Measurements from ENCODE around the gene PINLYP.

The PINLYP gene

DNA sequence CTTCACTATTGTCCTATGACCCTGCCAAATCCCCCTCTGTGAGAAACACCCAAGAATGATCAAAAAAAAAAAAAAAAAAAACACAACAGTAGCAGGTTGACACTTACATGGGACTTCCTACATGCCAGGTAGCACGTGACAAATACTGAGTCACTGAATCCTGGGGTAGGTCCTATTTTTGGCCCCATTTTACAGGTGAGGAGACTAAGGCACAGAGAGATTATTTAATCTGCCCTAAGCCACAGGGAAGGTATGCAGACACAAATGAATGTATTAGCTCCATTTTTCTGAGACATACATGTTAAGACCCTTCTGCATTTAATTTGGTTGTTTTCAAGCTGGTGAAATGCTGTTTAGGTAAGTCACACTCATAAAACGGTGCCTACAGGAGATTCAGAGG, 26.9 kb upstream of the PINLYP start:
- DNase-seq (ENCODE audit: low spot score): no peak

GRCh38 chr19:43551399-43552197, 24.0 kb upstream of the PINLYP start:
- DNase-seq (ENCODE audit: low spot score): no peak

- DNase-seq (ENCODE audit: low spot score): no peak
Measured at GRCh38 chr19:43552198-43552450, 23.5 kb upstream of the PINLYP start.

DNA sequence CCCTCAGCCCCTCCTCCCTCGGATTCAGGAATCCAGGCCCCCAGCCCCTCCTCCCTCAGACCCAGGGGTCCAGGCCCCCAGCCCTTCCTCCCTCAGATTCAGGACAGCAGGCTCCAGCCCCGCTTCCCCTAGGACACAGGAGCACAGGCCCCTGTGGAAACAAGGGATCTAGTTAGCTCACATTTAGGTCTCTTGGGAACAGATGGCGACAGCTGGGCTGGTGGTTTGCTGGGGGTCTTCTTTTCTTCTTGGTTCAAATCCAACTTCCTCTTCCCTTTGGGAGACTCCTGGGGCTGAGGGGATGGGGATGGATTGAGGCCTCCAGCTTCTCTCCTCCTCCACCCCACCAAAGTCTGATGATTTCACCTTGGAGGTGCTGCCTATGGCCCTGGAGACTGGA, 23.0 kb upstream of the PINLYP start:
- no peak for DNase-seq (ENCODE audit: low spot score)

DNA sequence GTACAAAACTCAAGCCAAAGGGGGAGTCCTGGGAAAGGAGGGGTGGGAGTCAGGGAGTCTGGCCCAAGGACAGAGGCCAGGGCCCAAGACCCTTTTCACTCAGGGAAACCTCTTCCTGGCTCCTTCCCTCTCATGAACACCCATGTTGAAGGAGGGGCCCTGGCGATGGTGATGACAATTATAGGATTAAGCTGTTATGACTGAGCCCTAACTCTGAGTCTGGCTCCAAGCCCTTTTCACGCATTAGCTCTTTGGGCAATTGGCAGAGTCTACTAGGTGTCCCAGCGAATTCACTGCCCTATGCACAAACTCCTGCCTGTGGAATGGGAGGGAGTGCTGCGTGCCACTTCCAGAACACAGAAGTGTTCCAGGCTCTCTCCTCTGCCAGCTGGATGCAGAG, 21.9 kb upstream of the PINLYP start:
- DNase-seq (ENCODE audit: low spot score): no peak

DNA sequence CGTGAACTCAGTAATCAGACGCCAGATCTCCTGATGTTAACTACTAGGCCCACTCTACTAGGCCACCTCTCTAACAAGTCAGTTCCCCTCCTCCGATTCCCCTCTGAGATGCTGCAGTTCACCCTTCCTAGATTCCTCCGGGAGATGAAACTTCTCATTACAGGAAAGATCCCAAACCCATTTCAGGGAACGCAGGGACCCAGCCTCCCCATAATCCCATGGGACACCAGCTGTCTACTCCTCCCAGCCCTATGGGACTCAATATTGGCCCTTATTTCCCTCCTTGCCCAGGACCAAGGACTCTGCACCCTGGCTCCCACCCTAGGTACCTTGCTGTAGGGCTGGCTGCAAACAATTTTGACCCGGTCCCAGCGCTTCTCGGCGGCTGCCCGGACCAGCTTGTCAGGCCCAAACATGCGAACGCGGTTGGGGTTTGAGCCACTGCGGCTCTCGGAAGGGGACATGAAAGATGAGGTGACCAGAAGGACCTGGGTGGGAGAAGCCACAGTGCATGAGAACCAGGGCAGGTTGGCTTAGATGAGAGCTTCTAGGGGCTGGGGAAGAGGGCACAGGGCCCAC, 21.2 kb upstream of the PINLYP start:
- DNase-seq (ENCODE audit: low spot score): no peak

DNA sequence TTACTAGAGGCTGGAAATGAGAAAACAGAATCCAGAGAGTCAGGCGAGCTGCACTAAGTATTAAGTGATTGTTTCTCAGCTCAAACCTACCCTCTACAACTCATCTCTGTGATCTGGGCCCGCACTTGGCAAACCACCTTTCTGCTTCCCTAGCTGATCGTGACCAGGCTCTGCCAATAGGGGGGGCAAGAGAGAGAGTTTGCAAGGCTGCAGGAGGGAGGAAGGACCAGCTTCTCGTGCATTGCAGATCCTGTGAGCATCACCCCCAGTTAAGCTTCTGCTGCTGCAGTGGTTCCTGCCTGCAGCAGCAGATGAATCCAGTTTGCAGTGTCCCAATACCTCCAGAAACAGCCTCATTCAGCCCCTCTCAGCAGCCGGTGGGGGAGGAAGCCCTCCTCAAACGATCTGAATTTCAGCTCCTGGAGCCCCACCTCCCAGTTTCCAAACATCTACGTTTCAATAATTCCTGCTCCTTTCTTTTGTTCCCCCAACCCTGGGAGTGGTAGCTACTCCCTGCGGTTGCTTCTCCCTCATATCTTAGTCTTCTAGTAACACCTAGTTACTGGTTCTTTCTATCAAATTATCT, 20.3 kb upstream of the PINLYP start:
- DNase-seq (ENCODE audit: low spot score): peak; percentile 89

- no peak for DNase-seq (ENCODE audit: low spot score)
Measured at GRCh38 chr19:43560687-43561086, 14.9 kb upstream of the PINLYP start.

DNA sequence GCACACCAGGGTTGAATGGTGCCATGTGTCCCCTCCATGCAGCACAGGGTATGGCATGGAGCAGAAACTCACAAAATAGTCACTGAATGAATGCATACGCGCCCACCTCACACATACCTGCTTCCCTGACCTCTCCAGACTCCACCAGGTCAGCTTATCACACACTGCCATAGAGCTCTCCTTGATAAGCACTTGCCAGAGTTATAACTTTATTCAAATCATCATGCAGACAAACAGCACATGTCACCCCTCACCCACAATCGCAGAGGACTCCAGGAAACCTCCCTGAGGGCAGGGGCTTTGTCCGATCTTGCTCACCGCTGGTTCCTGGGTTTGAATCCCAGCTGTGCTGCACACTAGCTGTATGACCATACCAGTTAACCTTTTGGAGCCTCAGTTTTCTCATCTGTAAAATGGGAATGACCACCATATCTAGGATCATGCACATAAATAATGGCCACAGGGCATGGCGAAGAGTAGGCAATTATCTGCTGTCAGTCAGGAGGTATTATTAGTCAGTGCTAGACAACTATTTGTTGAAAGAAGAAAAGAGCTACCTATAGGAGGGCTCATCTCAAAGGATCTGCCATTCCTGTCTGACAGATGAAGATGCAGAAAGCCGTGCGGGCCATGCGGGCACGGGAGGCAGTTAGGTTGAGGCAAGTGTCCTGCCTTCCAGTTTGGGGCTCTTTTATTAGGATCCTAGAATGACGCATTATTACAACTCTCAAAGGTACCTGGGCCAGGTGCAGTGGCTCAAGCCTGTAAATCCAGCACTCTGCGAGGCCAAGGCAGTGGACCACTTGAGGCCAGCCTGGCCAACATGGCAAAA, 14.2 kb upstream of the PINLYP start:
- DNase-seq (ENCODE audit: low spot score): no peak

- no peak for DNase-seq (ENCODE audit: low spot score)
Measured at GRCh38 chr19:43562226-43562697, 13.3 kb upstream of the PINLYP start.

DNA sequence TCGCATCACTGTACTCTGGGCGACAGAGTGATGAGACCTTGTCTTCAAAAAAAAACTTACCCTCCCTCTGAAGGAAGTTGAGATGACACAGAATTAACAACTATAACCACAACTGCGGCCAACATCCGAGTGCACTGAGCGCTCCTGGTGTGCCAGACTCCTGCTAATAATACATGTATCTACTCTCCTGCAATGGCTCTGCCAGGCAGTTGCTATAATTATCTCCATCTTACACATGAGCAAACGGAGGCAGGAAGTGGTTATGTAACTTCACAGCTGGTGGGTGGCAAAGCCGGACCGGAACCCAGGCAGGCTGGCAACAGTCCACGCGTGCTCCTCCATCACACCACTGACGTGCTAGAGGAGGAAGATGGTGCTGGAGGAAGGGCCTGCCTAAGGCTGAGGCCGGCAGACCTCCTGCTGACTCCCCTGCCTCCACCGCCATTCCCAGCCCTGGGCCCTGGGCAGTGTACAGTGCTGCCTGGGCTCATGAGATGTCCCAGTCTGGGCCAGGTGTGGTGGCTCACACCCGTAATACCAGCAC, 12.8 kb upstream of the PINLYP start:
- peak; percentile 90 for DNase-seq (ENCODE audit: low spot score)

DNA sequence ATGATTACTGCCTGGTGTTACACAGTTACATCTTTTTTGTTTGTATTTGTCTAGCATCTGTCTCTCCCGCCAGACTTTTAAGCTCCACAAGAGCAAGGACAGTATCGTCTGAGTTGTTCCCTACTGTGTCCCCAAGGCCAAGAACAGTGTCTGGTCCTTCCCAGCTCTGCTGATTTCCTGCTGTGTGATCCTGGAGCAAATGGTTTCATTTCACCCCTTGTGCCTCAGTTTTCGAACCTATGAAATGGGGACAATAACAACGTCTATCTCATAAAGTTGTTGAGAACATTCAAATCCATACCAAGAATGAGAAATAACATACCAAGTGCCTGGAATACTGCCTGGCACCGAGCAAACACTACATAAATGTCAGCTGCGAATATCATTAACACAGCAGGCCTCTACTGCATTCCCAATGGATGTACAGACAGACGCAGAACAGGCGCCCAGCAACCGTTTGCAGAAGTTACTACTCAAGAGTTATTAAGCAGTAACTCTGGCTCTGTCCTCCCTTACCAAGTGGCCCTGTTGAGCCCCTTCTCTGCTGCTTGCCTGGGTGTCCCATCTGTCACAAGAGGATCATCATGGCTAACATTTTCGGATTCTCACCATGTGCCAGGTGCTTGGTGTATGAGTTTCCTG, 11.7 kb upstream of the PINLYP start:
- DNase-seq (ENCODE audit: low spot score): no peak

GRCh38 chr19:43564800-43565199, 10.8 kb upstream of the PINLYP start:
- DNase-seq (ENCODE audit: low spot score): peak; percentile 45

GRCh38 chr19:43569657-43570056, 5.9 kb upstream of the PINLYP start:
- DNase-seq (ENCODE audit: low spot score): no peak

DNA sequence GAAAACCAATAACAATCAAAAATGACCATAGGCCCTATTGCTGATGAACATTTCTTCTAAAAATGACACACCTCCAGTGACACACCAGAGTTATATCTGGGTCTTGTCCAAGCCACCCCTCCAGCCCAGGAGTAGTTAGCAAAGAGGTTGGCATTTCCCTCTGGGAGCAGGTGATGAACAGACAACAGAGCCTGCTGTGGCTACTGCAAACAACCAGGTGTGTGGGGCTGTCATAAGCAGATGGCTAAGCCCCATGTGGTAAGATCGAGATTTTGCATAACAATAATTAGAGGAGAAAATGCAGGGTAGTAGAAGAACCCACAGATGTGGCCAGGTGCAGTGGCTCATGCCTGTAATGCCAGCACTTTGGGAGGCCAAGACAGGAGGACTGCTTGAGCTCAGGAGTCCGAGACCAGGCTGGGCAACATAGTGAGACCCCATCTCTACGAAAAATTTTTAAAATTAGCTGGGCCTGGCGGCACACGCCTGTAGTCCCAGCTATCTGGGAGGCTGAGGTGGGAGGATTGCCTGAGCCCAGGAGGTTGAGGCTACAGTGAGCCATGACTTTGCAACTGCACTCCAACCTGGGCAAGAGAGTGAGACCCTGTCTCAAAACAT, 5.3 kb upstream of the PINLYP start:
- no peak for DNase-seq (ENCODE audit: low spot score)

GRCh38 chr19:43572171-43572588, 3.4 kb upstream of the PINLYP start:
- DNase-seq (ENCODE audit: low spot score): no peak

DNA sequence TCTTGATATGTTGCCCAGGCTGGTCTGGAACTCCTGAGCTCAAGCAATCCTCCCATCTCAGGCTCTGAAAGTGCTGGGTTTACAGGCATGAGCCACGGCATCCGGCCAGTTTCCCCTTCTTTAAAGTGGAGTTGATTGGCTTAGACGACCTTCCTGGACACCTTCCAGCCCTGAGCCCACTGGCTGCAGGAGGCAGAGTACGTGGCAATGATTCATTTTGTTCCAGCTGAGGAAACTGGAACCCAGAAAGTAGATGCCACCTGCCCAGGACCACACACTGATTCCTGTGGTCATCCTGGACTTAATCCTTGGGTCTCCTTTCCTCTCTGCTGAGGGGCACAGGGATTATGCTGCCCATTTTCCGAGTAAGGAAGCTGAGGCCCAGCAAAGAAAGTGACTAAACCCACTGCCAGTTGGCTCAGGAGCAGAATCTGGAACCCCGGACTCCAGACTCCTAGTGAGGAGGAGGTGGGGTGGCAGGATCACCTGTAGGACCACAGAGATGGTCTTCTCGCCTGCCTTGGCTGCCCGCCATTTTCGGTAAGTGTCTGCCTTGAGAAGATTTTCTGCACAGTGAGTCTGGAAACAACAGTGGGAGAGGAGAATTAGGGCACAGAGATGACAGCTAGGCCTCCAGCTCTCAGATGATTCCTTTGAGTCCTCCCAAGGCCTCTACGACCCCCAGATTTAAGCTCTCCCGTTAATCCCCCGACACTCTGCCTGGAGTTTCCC, 1.0 kb upstream of the PINLYP start:
- DNase-seq (ENCODE audit: low spot score): no peak

- DNase-seq (ENCODE audit: low spot score): no peak
Measured at GRCh38 chr19:43575955-43576878, 616 bp downstream of the PINLYP start.

DNA sequence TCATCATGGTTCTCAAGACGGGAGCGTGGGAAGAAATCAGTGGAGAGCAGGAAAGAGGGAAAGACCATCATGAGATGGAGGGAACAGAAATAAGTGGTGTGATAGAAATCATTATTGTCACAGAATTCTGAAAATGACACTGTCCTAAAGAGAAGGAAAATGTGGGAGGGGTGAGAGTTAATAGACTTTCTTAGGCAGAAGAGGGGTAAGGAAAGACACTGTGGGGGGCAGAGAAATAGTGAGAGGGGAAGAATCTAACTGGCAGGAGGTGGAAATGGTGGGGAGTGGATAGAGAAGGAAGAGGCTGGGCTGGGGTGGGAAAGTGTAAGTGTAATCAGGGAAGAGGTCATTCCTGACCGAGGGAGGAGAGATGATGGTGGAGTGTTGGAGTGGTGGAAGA, 3.2 kb downstream of the PINLYP start:
- no peak for DNase-seq (ENCODE audit: low spot score)

GRCh38 chr19:43581467-43581866, 5.9 kb downstream of the PINLYP start:
- DNase-seq (ENCODE audit: low spot score): no peak
